Natural killer cell (primary cell): ENCODE results near the gene TSEN54. TPM values are rescaled to one million over a fixed set of nuclear protein-coding genes. Genes with fewer than 3 reads are reported as not detected.

Experiments used
- ATAC-seq, 3 donors: fragments of 150-1000 bp in 2 of 3; fragments of 200-7000 bp in 1 of 3; cut with Tn5 transposase; 1 replicate in 1 of 3; 2 replicates in 2 of 3; pipeline ENCODE4 v1.10.0; 2021; ENCODE audit warnings: mild to moderate bottlenecking in 2 of 3, moderate library complexity in 2 of 3
- DNase-seq, 2 donors: peaks; one replicate each; pipeline versions ENCODE4 v3.0.0 to v3.0.0-alpha.2; 2013 to 2021; ENCODE audit warnings: mixed read lengths in 1 of 2
- H3K27ac ChIP-seq: one replicate; pipeline ENCODE4 v1.5.1; 2013; ENCODE audit warnings: mild to moderate bottlenecking, low read length
- H3K27me3 ChIP-seq: one replicate; pipeline ENCODE4 v1.6.1; 2013; ENCODE audit warnings: low read length; ENCODE audit not compliant: control insufficient read depth, insufficient read depth
- H3K36me3 ChIP-seq: one replicate; pipeline ENCODE4 v1.6.1; 2013; ENCODE audit warnings: low read length; ENCODE audit not compliant: control insufficient read depth, insufficient read depth
- H3K4me1 ChIP-seq: one replicate; pipeline ENCODE4 v1.6.1; 2013; ENCODE audit warnings: low read length; ENCODE audit not compliant: control insufficient read depth, insufficient read depth
- H3K4me3 ChIP-seq: one replicate; pipeline ENCODE4 v1.5.1; 2013; ENCODE audit warnings: low read length
- H3K9me3 ChIP-seq: one replicate; pipeline ENCODE4 v1.6.1; 2013; ENCODE audit warnings: low read length; ENCODE audit not compliant: control insufficient read depth, insufficient read depth
- H3K27ac Mint-ChIP-seq, 2 donors: one replicate each; pipeline ENCODE4 v1.8.0; 2022; ENCODE audit warnings: mild to moderate bottlenecking in 2 of 2, mixed read lengths in 2 of 2, moderate library complexity in 1 of 2
- H3K27me3 Mint-ChIP-seq, 2 donors: one replicate each; pipeline ENCODE4 v1.8.0; 2022; ENCODE audit warnings: low read depth in 2 of 2, mixed read lengths in 2 of 2
- H3K36me3 Mint-ChIP-seq: one replicate; pipeline ENCODE4 v1.8.0; 2022; ENCODE audit warnings: mixed read lengths
- H3K4me1 Mint-ChIP-seq, 2 donors: one replicate each; pipeline ENCODE4 v1.8.0; 2022; ENCODE audit warnings: mixed read lengths in 2 of 2
- H3K4me3 Mint-ChIP-seq: one replicate; pipeline ENCODE4 v1.8.0; 2022; ENCODE audit warnings: mild to moderate bottlenecking, moderate library complexity, mixed read lengths
- H3K9me3 Mint-ChIP-seq, 2 donors: one replicate each; pipeline ENCODE4 v1.8.0; 2022; ENCODE audit warnings: mixed read lengths in 2 of 2
- WGBS: methylation state at CpG from one replicate; pipeline ENCODE4 v1.1.7; 2013; ENCODE audit warnings: missing lambda C conversion rate; ENCODE audit not compliant: insufficient coverage; 5-methylcytosine and 5-hydroxymethylcytosine counted together
- intact Hi-C: fragments of 100-400 bp; cut with micrococcal nuclease; formaldehyde crosslinking; loops from one replicate; pipeline ENCODE4 v1.14.2; 2022
- total RNA-seq, 4 donors: library from RNA; stranded (reverse); fragments of 120-200 nt in 1 of 4; gene quantifications; one replicate each; pipeline versions ENCODE4 v1.2.3 to v1.2.4, GENCODE V29; 2013 to 2022
- TF ChIP-seq, protein P1 (sequence below): fragments of 200-600 bp; IDR thresholded peaks from one replicate; pipeline ENCODE4 v1.8.0; 2022; ENCODE audit warnings: antibody characterized with exemption

TSEN54 gene
- total RNA-seq, 3 donors from 2014 or later (not counting 1 experiment from before 2014, with no cell fraction given): 180 to 224 (median 186) TPM

DNA sequence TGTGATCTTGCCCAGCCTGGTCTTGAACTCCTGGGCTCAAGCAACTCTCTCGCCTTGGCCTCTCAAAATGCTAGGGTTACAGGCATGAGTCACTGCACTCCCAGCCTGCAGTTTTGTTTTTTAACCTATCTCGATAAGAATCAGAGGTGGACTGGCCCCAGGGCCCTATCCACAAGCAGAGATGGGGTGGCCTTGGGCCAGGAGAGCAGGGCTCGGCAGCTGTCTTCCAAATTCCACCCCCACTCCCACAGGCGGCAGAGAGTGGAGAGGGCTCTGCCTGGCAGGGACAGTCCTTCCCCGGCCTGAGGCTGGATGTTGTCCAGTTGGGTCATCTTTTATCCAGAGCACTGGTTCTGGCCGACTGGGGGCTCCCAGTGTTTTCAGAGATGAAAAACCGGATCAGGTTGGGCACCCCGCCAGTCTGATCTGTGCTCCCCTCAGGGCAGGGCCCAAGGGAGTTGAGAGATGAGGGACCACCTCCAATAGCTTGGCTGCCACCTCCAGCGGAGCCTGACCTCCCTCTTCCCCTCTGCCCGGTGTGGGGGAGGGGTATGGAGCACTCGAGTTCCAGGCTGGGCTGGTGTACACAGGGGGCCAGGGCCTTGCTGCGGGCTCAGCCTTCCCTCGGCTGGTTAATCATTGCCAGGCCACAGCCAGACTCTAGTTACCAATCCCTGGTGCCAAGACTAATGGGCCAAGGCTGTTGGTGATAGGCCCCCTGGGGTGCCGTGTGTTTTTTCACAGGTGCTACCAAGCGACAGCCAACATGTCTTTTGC lies 40.9 kb downstream of the TSEN54 start:
- no peak overlapping the region for H3K27ac ChIP-seq
- H3K9me3 ChIP-seq: no peaks in the 10 kb centered on the region
- H3K4me1 ChIP-seq: peaks cover 8% of the 10 kb centered on the region
- Mint-ChIP-seq H3K27ac (no peak overlapping the region), H3K4me1 (peaks cover 10 to 13% of the 10 kb centered on the region in 2 donors), H3K4me3 (no peak overlapping the region), H3K9me3 (no peaks in the 10 kb centered on the region), H3K27me3 (no peaks in the 10 kb centered on the region), H3K36me3 (no peaks in the 10 kb centered on the region)
- intact Hi-C loops: no loop called here
- DNase-seq (no peak), ATAC-seq (no peak)
- H3K4me3 ChIP-seq: no peak overlapping the region
- H3K36me3 ChIP-seq: peaks cover 17% of the 10 kb centered on the region
- TF ChIP-seq, protein P1, sequence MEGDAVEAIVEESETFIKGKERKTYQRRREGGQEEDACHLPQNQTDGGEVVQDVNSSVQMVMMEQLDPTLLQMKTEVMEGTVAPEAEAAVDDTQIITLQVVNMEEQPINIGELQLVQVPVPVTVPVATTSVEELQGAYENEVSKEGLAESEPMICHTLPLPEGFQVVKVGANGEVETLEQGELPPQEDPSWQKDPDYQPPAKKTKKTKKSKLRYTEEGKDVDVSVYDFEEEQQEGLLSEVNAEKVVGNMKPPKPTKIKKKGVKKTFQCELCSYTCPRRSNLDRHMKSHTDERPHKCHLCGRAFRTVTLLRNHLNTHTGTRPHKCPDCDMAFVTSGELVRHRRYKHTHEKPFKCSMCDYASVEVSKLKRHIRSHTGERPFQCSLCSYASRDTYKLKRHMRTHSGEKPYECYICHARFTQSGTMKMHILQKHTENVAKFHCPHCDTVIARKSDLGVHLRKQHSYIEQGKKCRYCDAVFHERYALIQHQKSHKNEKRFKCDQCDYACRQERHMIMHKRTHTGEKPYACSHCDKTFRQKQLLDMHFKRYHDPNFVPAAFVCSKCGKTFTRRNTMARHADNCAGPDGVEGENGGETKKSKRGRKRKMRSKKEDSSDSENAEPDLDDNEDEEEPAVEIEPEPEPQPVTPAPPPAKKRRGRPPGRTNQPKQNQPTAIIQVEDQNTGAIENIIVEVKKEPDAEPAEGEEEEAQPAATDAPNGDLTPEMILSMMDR: no peak
- no peaks in the 10 kb centered on the region for H3K27me3 ChIP-seq
- 87% methylated on average over 15 of the region's 15 CpGs for WGBS

DNA sequence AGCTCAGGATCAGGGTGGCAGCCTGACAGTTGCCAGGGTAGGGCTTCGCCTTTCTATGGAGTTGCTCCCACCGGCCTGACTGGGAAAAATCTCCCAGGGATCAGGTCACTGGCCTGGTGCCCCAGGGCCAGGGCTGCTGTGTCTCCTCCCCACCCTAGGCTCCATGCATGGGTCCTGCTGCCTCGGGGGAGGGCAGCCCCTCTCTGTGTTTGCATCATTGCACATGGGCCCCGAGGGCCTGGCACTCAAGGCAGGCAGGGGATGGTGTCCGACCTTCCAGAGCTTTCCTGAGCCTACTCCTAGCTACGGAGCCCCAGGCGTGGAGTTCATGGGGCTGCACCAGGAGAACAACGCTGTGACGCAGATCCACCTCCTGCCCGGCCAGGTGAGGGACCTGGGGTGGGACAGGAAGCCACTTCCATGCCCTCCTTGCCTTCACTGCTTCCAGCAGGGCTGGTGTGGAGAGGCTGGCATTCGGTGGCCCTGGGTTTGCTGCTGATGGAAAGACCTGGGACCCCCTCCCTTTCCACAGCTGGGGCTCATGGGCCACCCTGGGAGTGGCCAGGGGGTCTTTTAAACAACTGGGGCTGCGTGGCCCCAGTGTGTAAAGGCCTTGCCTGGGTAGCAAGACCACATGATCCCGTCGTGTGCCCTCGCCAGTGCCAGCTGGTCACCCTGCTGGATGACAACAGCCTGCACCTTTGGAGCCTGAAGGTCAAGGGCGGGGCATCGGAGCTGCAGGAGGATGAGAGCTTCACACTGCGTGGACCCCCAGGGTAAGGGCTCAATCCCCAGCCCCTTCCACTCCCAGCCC lies 41.7 kb downstream of the TSEN54 start:
- no peak for ATAC-seq
- no peak overlapping the region for H3K4me3 Mint-ChIP-seq
- H3K9me3 Mint-ChIP-seq: no peaks in the 10 kb centered on the region
- H3K27me3 Mint-ChIP-seq: no peaks in the 10 kb centered on the region
- peaks cover 22% of the 10 kb centered on the region for H3K36me3 ChIP-seq
- H3K27ac ChIP-seq: no peak overlapping the region
- H3K4me3 ChIP-seq: no peak overlapping the region
- H3K36me3 Mint-ChIP-seq: no peaks in the 10 kb centered on the region
- DNase-seq: no peak
- TF ChIP-seq, protein P1: no peak
- no peaks in the 10 kb centered on the region for H3K9me3 ChIP-seq
- intact Hi-C loops: no loop called here
- H3K4me1 ChIP-seq: peaks cover 6% of the 10 kb centered on the region
- peaks cover 7 to 11% of the 10 kb centered on the region in 2 donors for H3K4me1 Mint-ChIP-seq
- no peaks in the 10 kb centered on the region for H3K27me3 ChIP-seq
- no peak overlapping the region for H3K27ac Mint-ChIP-seq
- WGBS: 94% methylated on average over 18 of the region's 18 CpGs

DNA sequence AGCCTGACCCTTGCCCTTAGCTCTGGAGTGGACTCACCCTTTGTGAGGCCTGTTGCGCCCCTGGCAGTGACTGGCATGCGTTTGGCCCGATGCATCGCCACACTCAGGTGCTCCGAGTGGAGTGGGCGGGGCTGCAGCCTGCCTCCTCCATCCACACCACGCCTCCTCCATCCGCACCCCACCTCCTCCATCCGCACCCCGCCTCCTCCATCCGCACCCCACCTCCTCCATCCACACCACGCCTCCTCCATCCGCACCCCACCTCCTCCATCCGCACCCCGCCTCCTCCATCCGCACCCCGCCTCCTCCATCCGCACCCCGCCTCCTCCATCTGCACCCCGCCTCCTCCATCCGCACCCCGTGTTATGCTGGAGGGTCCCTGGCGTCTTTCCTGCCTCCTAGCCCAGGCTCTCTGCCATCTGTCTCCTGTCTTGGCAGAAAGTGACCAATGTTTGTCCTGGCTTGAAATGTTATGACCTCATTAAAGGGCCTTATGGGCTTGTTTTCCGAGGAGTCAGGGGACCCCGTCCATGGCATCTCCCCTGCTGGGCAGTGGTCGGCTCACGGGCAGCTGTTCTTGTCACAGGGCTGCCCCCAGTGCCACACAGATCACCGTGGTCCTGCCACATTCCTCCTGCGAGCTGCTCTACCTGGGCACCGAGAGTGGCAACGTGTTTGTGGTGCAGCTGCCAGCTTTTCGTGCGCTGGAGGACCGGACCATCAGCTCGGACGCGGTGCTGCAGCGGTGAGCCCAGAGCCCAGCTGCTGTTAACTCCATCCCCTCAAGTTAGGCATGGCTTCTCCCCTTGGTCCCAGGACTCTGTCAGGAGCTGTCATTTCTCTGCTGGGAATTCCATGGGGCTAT lies 42.6 kb downstream of the TSEN54 start:
- Mint-ChIP-seq H3K9me3 (no peaks in the 10 kb centered on the region), H3K27me3 (no peaks in the 10 kb centered on the region), H3K36me3 (no peaks in the 10 kb centered on the region), H3K4me3 (no peak overlapping the region), H3K27ac (peak overlapping the region in 1 of 2 donors; percentile 64), H3K4me1 (peaks cover 0 to 5% of the 10 kb centered on the region in 2 donors)
- Histone ChIP-seq H3K36me3 (peaks cover 29% of the 10 kb centered on the region), H3K4me3 (no peak overlapping the region), H3K27ac (no peak overlapping the region), H3K27me3 (no peaks in the 10 kb centered on the region), H3K9me3 (no peaks in the 10 kb centered on the region), H3K4me1 (no peaks in the 10 kb centered on the region)
- DNase-seq (no peak), ATAC-seq (peak in 1 of 3 donors; percentile 46)
- TF ChIP-seq, protein P1: no peak
- WGBS: 98% methylated on average over 35 of the region's 38 CpGs
- intact Hi-C loops: no loop called here
